ENCODE results near the gene ST8SIA4.

The ST8SIA4 gene, protein sequence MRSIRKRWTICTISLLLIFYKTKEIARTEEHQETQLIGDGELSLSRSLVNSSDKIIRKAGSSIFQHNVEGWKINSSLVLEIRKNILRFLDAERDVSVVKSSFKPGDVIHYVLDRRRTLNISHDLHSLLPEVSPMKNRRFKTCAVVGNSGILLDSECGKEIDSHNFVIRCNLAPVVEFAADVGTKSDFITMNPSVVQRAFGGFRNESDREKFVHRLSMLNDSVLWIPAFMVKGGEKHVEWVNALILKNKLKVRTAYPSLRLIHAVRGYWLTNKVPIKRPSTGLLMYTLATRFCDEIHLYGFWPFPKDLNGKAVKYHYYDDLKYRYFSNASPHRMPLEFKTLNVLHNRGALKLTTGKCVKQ

DNA sequence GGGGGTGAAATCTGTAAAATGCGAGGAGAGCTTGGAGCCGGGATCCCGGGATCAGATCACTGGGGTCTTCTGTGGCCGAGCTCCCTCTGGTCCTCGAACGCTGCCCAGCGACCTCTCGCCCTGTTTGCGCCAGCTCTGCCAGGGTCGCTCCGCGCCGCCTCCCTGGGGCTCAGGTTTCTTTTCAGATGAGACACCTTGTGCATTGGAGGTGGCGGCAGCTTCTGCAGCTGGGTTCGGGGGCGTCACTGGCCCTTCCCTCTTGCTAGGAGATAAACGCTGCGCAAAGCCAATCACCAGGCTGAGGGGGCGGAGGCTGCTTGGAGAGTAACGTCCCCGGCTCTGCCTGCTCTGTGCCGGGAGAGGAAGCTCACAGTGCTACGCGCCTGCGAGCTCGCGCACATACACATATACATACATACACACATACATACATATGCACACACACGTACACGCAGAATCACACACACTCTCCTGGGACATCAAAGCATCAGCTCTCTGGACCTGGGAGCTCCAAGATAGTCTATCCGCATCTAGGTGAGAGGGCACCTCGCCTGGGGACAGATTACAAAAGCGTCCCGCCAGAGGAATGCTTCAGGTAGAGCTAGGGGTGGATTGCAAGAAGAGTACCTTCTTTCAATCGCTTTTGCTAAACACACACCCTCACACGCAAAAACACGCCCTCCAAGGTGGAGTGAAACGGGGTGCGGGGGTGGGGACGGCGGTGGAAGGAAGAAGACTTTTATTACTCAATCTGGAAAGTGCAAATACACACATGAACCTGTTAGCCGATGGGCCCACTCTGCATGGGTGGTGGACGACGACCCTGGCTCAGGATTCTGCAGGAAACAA, at the start of gene ST8SIA4:
TSS of gene ST8SIA4 (minus strand) at position 244 of the 849 bp plus-strand sequence. CDS start 327 bp downstream, outside the sequence.
- DNase-seq = peak; percentile 91

DNA sequence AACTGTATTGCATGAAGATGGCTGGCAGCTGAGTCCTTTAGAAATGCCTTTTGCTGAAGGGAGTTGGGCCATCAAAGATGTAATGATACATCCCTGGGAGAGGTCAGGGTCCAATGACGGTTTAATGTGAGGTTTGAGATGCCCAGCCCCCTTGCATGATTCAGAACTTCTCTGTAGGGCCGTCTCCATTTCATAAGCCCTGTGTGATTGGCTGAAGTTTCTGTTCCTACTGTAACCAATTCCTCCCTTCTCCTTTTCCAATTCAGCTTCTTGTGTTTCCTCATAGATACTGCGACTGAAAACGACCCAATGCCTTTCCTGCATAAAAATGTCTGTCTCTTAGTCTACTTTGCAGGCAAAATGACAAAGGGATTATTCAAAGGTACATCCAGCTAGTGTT, 47.9 kb upstream of the ST8SIA4 start:
- DNase-seq = no peak

DNA sequence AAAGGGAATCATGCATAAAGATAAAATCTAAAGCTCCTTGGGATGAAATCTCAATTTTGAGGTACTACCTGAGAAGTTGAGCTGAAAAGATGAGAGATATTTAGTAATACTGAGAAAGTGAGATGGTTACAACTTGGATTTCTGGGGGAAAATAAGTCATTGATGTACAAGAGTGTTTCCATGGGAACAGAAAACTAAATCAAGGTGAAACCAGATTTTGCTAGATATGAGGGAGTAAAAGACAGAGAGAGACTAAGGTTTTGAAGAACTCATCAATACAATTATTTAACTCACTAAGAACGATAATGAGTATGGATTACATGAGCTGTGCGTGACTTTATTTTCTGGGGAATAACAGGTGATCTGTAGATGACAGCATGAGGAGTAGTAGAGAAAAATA, 10.2 kb upstream of the ST8SIA4 start:
- DNase-seq = no peak

DNA sequence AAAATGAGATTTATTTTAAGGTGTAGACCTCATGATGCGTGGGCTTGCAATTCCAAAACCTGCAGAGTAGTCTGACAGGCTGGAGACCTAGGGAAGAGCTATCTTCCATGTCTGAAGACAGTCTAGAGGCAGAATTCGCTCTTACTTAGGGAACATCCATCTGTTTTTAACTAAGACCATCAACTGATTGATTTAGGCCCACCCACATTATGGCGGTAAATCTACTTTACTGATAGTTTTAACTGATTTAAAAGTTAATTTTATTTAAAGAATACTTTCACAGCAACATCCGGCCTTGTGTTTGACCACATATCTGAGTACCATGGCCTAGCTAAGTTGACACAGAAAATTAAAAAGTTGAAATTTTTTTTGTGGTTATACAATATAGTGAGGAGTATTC, 6.0 kb upstream of the ST8SIA4 start:
- DNase-seq = no peak

DNA sequence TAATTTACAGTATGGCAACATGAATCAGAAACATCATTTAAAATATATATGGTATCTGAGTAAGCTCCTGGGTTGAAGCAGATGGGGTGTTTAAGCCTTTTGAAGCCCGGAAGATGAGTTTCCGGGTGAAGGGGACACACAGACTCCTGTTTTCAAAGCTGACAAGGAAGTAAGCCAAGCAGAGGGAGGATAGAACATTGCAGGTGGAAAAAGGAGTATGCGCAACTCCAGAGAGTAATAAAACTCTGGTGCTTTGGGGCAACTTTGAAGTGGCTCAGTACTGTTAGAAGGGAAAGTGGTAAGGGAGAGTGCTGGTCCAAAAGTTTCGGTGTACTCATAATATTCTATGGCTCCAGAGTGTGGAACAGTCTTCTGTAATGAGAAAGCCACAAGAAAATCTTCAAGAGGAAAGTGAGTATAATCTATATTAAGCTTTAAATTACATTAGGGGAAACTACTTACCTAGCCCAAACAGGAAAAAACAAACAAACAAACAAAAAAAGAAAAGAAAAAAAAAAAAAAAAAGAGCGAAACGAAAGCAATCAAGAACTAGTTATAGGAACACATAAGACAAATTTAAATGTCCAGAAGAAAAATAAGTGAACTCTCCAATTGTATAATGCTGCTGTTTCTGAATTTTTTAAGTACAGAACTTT, 2.3 kb upstream of the ST8SIA4 start:
- DNase-seq = no peak

DNA sequence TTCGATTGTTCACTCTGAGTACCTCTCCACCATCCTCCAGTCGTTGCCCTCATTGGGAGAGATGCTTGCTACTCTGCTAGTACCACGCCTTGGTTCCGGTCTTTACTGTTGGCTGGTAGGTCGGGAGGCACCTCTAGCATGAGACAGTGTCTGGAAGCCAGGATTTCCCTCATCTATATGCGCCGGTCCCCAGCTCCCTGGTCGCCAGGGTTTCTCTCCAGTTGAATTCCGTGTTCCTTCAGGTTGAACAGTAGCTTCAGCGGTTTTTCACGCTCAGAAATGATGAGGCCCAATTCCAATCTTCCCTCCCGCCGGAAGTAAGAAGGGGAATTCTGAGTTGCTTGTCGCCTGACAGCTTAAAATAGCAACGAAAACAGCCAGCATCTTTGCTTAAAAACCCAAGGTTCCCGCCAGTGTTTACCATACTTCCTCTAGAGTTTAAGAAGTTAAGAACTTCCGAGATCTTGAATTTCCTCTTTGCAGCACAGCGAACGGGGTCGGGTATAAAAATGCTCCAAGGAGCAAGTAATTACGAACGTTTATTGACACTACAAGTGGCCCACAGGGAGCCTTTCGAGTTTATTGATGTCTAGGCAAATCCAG, 1.3 kb upstream of the ST8SIA4 start:
- peak; percentile 22 for DNase-seq

DNA sequence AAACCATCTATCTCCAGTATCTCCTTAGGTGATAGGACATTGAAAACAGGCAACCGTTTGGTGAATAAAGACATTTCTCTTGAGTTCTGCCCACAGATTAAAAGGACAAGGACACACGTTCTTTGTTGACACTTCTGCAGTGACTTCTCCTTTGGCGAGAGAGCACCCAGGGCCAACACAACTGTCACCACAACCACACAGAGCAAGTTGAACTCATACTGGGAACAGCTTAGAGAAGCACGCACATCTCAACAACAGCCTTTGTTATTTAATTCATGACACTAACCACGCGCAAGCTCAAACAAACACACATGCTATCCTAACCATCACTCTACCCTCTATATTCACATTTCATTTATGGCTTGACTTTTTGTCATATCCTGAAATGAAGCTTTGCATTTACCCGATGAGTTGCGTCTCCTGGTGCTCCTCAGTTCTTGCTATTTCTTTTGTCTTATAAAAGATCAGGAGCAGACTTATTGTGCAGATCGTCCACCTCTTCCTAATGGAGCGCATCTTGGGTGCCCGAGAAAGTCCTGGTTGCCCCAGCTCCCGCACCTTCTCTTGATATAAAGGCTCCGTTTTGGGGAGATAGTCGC, 543 bp downstream of the ST8SIA4 start:
- peak; percentile 24 for DNase-seq

DNA sequence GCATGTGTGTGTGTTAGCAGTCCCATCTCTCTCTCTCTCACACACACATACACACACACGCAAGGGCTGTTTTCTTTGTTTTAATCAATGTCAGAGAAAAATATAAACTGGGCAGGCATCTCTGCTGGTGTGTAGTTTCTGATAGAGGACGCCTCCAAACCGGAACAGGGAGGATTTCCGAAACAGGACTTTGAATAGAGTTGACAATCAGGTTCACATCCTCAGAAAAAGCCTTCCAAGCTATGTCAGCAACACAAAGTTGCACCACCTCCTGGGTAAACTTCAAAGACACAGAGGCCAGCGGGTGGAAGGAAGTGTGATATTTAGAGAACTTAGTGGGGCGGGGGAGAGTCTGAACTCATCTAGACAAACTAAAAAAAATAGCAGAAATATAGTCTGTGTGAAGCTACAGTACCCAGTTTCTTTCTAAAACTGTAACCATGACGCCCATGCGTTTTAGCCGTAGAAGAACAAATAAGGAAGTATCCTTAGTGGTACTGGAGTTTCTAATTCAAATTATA, 1.2 kb downstream of the ST8SIA4 start:
- peak; percentile 58 for DNase-seq

DNA sequence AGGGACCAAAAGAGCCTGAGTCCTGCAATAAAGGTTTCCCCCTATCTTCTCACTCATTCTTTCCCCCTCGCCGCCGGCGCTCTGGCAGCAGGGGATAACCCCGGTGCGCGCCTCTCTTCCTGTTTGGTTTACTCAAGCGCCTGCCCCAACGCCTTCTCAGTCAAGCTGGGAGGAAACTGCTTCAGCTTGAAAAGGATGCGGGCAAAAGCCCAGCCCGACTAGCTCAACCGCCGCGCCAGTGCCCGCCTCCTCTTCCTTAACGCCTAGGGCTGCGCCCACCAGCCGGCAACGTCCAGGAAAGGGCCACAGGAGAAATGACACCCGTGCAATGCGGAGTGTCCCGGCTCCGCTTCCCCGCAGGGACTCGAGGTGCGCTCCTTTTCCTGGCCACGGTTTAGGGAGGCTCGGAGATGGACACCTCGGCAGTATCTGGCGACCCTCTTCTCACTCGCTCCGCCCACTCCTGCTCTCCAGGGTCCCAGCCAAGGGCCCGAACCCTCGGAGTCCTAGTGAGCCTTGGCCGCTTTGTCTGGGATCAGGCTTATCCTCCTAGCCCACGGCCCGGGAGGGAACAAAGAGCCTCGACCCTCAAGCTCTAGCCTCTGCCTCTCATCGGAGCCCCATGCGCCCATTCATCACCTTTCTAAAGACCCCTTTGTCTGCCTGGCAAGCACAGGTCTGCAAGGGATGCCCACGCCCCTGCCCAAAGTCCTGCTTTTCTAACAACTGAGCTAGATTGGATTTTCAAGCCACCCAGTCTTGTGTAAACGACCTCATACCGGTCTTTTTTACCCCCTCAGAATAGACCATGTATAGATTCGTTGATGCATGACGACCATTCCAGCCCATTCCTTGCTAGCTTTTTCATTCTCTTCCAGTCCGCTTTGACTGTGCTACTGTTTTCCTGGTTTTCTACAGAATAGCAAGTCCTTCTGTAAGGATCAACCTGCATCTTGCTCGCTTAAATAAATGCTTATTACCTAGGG, 2.0 kb downstream of the ST8SIA4 start:
- peak; percentile 82 for DNase-seq

DNA sequence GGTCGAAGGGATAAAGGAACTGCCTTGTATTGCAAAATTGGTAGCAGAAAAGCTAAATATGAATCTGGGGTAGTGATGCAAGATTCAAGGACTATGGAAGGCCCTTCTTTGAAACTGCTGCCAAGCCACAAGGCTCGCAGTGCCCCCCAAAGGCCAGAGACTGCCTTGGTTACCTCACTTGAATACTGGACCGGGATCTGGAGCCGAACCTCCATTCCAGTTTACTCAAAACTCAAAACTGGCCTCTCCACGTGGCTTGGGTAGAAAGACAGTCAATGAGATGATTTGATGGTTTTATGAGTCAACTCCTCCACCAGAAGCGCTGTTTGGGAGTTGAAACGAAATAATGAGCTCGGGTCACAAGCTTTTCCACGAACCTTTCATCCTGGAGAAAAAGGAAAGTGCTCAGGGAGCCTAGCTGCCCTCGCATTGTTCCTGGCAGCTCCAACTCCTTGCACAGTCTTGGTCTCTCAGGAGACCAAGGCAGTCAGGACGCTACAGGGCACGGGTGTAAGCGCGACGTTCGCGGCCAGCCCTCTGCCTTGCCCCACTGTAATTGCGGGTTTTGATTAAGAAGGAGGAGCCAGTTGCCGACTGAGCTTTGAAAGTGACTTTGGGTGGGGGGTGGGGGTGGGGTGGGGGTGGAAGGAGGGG, 2.8 kb downstream of the ST8SIA4 start:
- peak; percentile 32 for DNase-seq

DNA sequence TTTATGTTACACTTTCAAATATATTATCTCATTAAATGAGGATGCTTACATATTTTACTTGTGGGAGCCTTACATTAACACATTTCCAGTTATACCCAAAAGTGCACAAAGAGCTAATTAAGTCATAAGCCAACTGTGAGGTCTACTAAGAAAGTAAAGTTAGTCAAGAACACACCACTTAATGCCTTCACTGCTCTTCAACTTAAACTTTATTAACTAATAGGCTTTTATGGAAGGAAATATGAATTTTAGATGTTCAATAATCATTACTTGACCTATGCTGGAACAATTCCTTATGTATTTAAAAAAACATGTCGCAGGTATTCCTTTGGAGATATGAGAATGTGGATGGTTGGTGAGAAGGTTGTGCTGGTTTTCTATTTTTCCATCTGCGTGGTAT, 3.4 kb downstream of the ST8SIA4 start:
- no peak for DNase-seq

DNA sequence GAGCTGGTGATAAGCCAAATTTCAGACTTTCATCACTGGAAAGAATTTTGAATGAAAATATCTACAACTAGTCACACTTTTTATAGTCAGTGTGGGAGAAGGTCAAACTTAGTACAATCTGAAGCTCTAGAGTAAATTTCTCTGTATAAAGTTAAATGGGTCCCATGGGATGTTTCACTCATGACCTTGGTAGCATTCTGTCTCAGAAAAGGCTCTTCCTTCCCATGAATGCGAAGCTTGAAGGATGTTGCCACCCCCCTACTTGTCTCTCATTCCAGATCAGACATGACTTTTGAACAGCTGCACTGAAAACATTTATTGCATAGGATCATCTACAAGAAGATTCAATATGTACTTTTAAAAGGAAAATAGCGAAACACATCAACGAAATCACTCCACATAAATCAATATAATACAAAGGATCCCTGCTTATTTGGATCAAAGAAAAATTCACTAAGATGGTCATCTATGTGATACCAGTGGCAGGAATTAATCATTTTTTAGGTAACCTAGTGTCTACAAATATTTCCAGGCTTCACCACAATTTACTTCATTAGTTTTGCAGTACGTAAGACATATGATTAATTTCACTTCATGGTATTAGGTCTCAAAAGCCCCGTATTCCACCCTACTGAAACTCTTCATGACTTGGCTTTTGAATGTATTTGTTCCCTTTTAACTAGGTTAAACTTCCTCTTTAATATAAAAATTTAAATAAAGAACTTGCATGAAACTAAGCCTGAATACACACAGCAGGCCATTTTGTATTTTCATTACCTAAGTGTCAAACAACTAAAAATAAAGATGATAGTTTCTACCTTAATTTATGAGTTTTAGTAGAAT, 4.4 kb downstream of the ST8SIA4 start:
- DNase-seq = no peak

DNA sequence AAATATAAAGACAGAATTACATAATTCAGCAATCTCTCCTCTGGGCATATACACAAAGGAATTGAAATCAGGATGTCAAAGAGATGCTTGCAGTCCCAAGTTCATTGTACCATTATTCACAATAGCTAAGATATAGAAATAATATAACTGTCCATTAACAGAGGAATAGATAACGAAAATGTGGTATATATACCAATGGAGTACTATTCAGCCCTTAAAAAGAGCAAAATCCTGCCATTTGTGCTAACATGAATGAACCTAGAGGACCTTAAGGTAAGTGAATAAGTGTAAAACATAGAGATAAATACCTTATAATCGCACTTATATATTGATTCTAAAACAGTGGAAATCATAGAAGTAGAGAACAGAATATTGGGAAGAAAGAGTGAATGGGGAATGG, 7.0 kb downstream of the ST8SIA4 start:
- DNase-seq = no peak

DNA sequence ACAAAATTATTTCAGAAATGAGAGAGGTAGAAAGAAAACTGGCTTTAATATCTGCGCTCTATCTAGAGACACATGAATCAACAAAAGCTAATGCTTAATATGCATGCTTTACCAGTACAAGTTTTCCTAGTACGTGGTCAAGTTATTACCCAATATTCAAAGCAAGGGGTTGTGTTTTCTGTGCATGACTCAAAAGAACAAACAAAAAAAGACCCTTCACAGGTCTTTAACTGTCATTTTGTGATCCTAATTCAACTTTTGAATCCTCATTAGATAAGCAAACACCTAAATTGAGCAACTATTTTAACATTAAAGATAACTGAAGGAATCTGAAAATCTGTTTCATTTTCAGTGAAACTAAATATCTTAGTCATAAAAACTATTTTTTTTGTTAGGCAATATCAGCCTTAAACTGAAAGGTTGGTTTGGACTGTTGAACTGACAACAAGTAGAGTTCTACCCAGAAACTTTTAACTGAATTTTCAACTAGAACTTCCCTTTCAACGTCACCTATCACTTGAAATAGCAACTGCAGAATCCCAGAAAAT, 12.5 kb downstream of the ST8SIA4 start:
- DNase-seq = no peak

DNA sequence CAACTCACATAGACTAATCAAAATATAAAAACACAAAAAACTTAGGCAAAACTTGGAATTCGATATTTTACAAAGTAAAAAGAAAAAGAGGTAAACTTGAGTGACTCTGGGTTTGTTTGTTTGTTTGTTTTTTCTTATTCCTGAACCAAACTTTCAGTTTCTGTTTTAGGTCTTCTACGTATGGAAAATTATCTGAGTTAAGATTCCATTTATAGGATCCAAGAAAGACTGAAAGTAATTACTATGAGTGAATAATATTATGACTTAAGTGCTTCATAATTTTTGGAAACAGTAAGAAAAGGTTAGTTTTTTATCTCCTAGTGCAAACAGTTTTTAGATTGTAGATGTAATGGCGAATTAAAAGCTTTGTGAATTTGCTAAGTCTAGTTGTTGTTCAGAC, 13.2 kb downstream of the ST8SIA4 start:
- DNase-seq = no peak

DNA sequence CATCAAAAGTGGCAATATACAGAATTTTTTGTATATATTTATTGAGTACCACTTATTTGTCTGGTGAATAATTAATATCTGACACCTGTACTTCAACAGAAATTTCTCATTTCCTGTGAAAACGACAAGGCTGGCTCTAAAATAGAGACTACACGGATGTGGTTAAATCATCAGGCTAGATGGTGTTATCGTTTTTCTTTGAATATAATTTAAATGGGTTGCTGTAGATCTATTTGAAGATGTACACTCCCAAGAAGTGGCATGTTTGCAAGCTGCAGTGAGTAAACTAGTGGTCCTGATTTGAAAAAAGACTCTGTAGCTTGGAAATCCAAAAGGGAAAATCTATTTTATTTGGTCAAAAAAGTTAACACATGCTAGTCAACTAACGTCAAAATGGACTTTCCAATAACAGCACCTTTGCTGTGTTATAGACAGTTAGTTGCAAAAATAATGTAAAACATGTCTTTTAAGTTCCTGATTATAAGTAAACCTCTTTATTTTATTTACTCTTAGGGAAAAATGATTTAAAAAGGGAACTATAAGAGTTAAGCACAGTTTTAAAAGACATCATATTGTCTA, 13.8 kb downstream of the ST8SIA4 start:
- no peak for DNase-seq

DNA sequence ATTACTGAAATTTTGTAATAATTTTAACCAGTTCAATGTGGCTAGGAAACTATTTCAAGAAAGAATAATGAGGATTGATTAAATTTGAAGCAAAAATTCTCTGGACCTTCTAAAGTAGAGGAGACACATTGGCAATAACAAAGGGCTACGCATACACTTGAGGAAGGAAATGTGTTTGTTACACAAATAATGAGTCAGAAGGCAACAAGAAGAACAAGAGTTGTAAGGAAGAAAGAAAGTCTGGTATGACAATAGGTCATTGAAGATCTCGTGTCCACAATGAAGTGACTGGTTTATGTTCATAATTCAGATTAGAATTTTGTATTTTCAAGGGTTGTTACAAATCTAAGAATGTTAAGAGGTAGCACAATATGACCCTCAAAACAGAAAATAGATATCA, 25.8 kb downstream of the ST8SIA4 start:
- DNase-seq = no peak

DNA sequence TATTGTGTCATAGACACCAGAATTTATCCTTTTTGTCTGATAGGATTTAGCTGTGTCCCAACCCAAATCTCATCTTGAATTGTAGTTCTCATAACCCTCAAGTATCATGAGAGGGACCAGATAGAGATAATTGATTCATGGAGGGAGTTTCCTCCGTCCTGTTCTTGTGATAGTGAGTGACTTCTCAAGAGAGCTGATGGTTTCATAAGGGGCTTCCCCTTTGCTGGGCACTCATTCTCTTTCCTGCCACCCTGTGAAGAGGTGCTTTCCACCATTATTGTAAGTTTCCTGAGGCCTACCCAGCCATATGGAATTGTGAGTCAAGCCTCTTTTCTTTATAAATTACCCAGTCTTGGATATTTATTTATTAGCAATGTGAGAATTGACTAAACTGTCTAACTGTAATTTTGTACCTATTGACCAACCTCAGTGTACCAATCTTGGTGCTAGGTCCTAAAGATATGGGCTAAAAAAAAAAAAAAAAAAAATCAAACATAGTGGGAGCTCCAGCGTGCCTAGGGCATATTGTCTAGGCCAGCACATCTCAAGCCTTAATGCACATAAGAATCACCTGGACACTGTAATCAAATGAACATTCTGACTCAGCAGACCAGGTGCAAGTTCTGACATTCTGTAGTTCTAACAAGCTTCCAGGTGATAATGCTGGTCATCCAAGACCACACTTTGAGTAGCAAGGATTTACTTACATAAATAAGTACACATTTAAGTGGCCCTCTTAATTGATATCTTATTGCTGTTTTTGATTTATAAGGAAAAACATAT, 30.5 kb downstream of the ST8SIA4 start:
- DNase-seq = no peak

Data from femur (tissue), 1 donor.